Ectodermal cell (in vitro differentiated cells): Measurements from ENCODE around the gene GAREM2.

ENCODE experiments used
- H3K27ac ChIP-seq: 2 replicates; pipeline ENCODE4 v1.7.0; 2013; ENCODE audit warnings: mild to moderate bottlenecking, low read depth, low read length; ENCODE audit not compliant: insufficient read depth, poor library complexity, severe bottlenecking
- H3K27me3 ChIP-seq: 2 replicates; pipeline ENCODE4 v1.7.0; 2013; ENCODE audit warnings: mild to moderate bottlenecking, low read length; ENCODE audit not compliant: insufficient read depth, control insufficient read depth, poor library complexity, severe bottlenecking
- H3K36me3 ChIP-seq: one replicate; pipeline ENCODE4 v1.7.0; 2013; ENCODE audit warnings: low read length; ENCODE audit not compliant: control insufficient read depth, insufficient read depth
- H3K4me1 ChIP-seq: one replicate; pipeline ENCODE4 v1.7.0; 2013; ENCODE audit warnings: low read length; ENCODE audit not compliant: control insufficient read depth, insufficient read depth
- H3K4me3 ChIP-seq: 2 replicates; pipeline ENCODE4 v1.7.0; 2013; ENCODE audit warnings: low read depth, low read length, control low read depth; ENCODE audit not compliant: insufficient read depth
- H3K9me3 ChIP-seq: 2 replicates; pipeline ENCODE4 v1.7.0; 2013; ENCODE audit warnings: mild to moderate bottlenecking, low read length, moderate library complexity; ENCODE audit not compliant: control insufficient read depth
- WGBS, 2 experiments: methylation state at CpG; one replicate each; pipeline ENCODE4 v1.1.7; 2013; ENCODE audit warnings: missing lambda C conversion rate in 2 of 2; 5-methylcytosine and 5-hydroxymethylcytosine counted together

The GAREM2 gene

DNA sequence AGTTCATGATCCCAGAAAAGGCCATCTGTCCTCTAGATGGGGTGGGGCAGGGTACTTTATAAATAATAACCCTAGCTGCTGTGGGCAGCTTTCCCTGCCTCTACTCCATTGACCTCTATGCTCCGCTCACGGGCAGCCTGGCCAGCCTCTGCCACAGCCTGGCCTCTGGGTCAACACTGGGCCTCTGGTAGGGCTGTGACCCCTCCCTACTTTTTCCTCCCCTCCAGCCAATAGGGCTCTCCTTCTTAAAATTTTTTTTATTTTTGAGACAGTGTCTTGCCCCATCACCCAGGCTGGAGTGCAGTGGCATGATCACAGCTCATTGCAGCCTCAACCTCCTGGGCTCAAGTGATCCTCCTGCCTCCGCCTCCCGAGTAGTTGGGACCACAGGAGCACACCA is 4.1 kb upstream of the GAREM2 start:
- 93 to 96% methylated on average over 4 of the region's 4 CpGs for WGBS, 2 experiments
- Histone ChIP-seq H3K4me3 (no peak overlapping the region), H3K27ac (no peak overlapping the region), H3K4me1 (no peaks in the 10 kb centered on the region), H3K27me3 (peaks cover 11% of the 10 kb centered on the region), H3K36me3 (no peaks in the 10 kb centered on the region), H3K9me3 (no peaks in the 10 kb centered on the region)

- WGBS, 2 experiments = 88 to 93% methylated on average over 5 of the region's 5 CpGs
- Histone ChIP-seq H3K36me3 (no peaks in the 10 kb centered on the region), H3K9me3 (no peaks in the 10 kb centered on the region), H3K4me3 (no peak overlapping the region), H3K4me1 (no peaks in the 10 kb centered on the region), H3K27me3 (peaks cover 13% of the 10 kb centered on the region), H3K27ac (no peak overlapping the region)
Measured at GRCh38 chr2:26169226-26169625, 3.7 kb upstream of the GAREM2 start.

GRCh38 chr2:26169681-26170414 is 3.0 kb upstream of the GAREM2 start:
- 89 to 90% methylated on average over 14 of the region's 14 CpGs for WGBS, 2 experiments
- Histone ChIP-seq H3K36me3 (no peaks in the 10 kb centered on the region), H3K4me3 (no peak overlapping the region), H3K4me1 (peaks cover 5% of the 10 kb centered on the region), H3K27me3 (peaks cover 13% of the 10 kb centered on the region), H3K9me3 (no peaks in the 10 kb centered on the region), H3K27ac (no peak overlapping the region)

DNA sequence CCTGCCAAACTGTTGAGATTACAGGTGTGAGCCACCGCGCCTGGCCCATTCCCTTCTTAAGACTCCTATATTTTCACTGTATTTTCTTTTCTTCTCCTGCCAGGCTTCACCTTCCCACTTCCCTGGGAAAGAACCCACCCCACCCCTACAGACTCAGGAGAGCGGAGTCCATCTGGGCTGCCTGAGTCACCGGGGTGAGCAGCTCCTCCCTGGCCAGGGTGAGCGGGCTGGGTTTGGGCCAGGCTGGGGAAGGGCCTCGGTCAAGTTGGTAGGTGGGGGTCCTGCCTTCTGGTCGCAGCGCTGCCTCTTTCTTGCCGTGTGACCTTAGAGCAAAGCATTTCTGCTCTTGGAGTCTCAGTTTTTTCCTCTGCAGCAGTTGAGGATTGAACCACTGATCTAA is 2.1 kb upstream of the GAREM2 start:
- H3K27me3 ChIP-seq = peaks cover 13% of the 10 kb centered on the region
- no peaks in the 10 kb centered on the region for H3K36me3 ChIP-seq
- H3K9me3 ChIP-seq = no peaks in the 10 kb centered on the region
- no peak overlapping the region for H3K4me3 ChIP-seq
- 86 to 89% methylated on average over 9 of the region's 9 CpGs for WGBS, 2 experiments
- peaks cover 14% of the 10 kb centered on the region for H3K4me1 ChIP-seq
- no peak overlapping the region for H3K27ac ChIP-seq

DNA sequence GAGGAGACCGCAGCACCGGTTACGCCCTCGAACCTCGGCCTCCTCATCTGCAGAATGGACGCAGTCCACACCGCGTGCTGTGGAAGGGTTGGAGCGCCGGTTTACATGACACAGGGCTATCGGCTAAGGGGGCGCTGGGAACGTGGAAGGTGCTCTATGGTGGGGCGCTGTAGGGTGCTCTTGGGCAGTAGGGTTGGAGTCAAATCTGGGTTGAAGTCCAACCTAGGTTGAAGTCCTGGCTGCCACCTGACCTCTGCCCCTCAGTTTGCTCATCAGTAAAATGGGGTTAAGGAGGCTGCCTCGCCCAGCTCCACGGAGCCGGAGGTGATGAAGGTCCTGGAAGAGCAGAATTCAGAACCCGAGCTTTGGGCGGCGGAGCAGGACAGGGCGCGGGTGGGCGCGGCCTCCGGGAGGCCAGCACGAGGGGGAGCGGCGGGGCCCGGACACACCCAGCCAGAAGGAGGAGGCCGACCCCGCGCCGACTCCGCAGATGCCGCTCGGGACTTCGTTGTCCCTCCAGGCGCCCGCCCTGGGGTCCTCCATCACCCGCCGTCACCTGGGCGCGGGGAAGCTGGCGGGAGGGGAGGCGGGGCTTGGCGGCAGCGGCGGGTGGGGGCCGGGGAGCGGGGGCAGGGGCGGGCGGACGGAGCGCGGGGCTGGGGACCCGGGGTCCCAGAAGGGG is 558 bp upstream of the GAREM2 start:
- Histone ChIP-seq H3K27ac (no peak overlapping the region), H3K4me3 (peak overlapping the region; percentile 34), H3K4me1 (peaks cover 17% of the 10 kb centered on the region), H3K9me3 (no peaks in the 10 kb centered on the region), H3K27me3 (peaks cover 13% of the 10 kb centered on the region), H3K36me3 (no peaks in the 10 kb centered on the region)
- 23 to 25% methylated on average over 51 to 55 of the region's 56 CpGs for WGBS, 2 experiments

- Histone ChIP-seq H3K4me1 (peaks cover 17% of the 10 kb centered on the region), H3K36me3 (no peaks in the 10 kb centered on the region), H3K4me3 (peak overlapping the region; percentile 66), H3K27me3 (peaks cover 18% of the 10 kb centered on the region), H3K9me3 (no peaks in the 10 kb centered on the region), H3K27ac (no peak overlapping the region)
- WGBS, 2 experiments = 5 to 6% methylated on average over 46 of the region's 46 CpGs
Measured at GRCh38 chr2:26173776-26174482, 1.0 kb downstream of the GAREM2 start.

DNA sequence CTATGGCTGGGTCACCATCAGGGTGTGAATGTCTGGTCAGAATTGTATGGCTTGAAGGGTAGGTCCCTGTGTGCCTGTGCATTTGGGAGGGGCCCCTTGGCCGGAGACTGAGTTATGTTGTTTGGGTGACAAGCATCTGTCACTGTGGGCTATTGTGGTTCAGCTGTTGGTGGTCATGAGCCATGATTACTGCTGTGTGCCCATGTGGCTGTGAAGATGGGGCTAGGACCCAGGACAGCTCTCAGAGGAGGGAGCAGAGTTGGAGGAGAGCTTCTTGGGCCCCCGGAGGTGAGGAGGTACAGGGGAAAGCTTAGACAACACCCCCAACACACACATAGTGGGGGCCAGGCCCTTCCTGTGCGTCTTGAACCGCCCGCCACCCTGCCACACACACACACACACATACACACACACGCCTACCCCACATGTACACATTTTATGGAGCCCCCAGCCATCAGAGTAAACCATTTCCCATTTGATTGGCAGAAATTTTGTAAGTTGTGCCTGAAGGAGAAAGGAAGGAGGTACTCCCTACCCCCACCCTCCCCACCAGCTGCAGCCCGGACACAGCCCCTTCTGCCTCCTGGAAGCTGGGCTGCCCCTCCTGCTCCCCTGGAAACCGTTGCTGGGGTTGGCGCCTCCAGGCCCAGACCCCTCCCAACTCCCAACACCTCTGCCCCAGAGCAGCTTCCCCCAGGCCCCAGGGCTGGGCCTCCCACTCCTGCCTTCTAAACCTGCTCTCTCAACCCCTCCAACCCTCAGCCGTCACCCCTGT is 2.0 kb downstream of the GAREM2 start:
- H3K4me1 ChIP-seq = peaks cover 26% of the 10 kb centered on the region
- H3K27ac ChIP-seq = no peak overlapping the region
- WGBS, 2 experiments = 66 to 81% methylated on average over 9 to 10 of the region's 10 CpGs
- H3K36me3 ChIP-seq = no peaks in the 10 kb centered on the region
- no peak overlapping the region for H3K4me3 ChIP-seq
- no peaks in the 10 kb centered on the region for H3K9me3 ChIP-seq
- peaks cover 18% of the 10 kb centered on the region for H3K27me3 ChIP-seq

GRCh38 chr2:26175466-26176278 is 2.8 kb downstream of the GAREM2 start:
- Histone ChIP-seq H3K9me3 (no peaks in the 10 kb centered on the region), H3K27me3 (peaks cover 18% of the 10 kb centered on the region), H3K4me3 (no peak overlapping the region), H3K36me3 (no peaks in the 10 kb centered on the region), H3K4me1 (peaks cover 31% of the 10 kb centered on the region), H3K27ac (no peak overlapping the region)
- whole genome bisulfite sequencing, 2 experiments = 61 to 65% methylated on average over 15 of the region's 15 CpGs

DNA sequence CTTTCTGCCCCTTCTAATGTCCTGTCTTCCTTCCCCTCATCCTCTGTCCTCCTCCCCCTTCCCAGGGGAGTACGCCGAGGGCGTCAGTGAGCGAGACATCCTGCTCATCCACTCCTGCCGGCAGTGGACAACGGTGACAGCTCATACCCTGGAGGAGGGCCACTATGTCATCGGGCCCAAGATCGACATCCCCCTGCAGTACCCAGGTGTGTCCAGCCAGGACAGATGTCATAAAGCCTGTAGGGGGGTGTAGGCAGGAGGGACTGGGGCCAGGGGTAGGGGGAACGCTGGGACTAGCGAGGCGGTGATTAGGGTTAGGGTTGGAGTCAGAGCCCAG is 3.4 kb downstream of the GAREM2 start:
- Histone ChIP-seq H3K9me3 (no peaks in the 10 kb centered on the region), H3K27me3 (peaks cover 18% of the 10 kb centered on the region), H3K27ac (no peak overlapping the region), H3K36me3 (no peaks in the 10 kb centered on the region), H3K4me1 (peaks cover 31% of the 10 kb centered on the region), H3K4me3 (no peak overlapping the region)
- WGBS, 2 experiments = 84 to 85% methylated on average over 11 of the region's 11 CpGs
